ENCODE measurements around the gene IYD.

IYD gene

DNA sequence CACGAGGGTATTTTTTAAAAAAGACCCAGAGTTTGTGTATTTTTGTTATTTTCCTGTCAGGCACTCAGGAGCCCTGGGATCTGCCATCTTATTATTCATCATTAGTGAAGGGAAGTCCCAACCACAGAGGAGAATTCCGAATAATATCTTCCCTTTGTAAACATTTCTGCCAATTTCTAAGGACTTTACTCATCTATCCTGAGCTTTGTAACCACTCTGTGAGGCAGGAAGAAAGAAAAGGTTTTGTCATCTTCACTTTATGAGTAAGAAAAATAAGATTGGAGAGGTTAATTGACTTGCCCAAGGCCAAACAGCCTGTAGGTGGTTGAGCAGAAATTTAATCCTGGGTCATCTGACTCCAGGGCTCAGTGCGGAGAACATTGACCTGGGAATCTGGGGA lies 23.0 kb upstream of the IYD start:
- H2BK5ac ChIP-seq (ENCODE audit: low read length), result no peak overlapping the region
- H3K4ac ChIP-seq (ENCODE audit: low read depth, low read length), result no peak overlapping the region
- no peak for DNase-seq
- WGBS (ENCODE audit: extremely low coverage, insufficient coverage, low lambda C conversion rate), result no CpG with 5 or more reads among the region's 3 CpGs
- H3K36me3 ChIP-seq (ENCODE audit: control insufficient read depth, insufficient read depth, low read length), result no peaks in the 10 kb centered on the region
- no peak overlapping the region for H3K4me2 ChIP-seq (ENCODE audit: low read length)
- no peak overlapping the region for H2AK5ac ChIP-seq (ENCODE audit: low read length)
- no peaks in the 10 kb centered on the region for H3K27me3 ChIP-seq (ENCODE audit: insufficient read depth, low read length, poor library complexity)
- H3K27ac ChIP-seq (ENCODE audit: low read depth, low read length), result no peak overlapping the region
- no peak overlapping the region for H3K23ac ChIP-seq (ENCODE audit: low read length)
- H2BK15ac ChIP-seq (replicated peaks; ENCODE audit: low read depth), result no peak overlapping the region
- no peaks in the 10 kb centered on the region for H3K79me2 ChIP-seq (ENCODE audit: control insufficient read depth, insufficient read depth, low read length)
- no peaks in the 10 kb centered on the region for H3K4me1 ChIP-seq (ENCODE audit: control insufficient read depth, low read depth, low read length)
- H4K5ac ChIP-seq (ENCODE audit: low read length), result no peak overlapping the region
- H3K18ac ChIP-seq (ENCODE audit: low read length), result no peak overlapping the region
- no peaks in the 10 kb centered on the region for H3K79me1 ChIP-seq (ENCODE audit: low read length)
- no peak overlapping the region for H4K8ac ChIP-seq (ENCODE audit: low read depth, low read length)
- H2BK120ac ChIP-seq (ENCODE audit: low read depth, low read length), result no peak overlapping the region
- H3K9ac ChIP-seq (ENCODE audit: low read length), result no peak overlapping the region
- no peak overlapping the region for H3K4me3 ChIP-seq (ENCODE audit: low read length)
- no peak overlapping the region for H3K56ac ChIP-seq (ENCODE audit: low read length)

DNA sequence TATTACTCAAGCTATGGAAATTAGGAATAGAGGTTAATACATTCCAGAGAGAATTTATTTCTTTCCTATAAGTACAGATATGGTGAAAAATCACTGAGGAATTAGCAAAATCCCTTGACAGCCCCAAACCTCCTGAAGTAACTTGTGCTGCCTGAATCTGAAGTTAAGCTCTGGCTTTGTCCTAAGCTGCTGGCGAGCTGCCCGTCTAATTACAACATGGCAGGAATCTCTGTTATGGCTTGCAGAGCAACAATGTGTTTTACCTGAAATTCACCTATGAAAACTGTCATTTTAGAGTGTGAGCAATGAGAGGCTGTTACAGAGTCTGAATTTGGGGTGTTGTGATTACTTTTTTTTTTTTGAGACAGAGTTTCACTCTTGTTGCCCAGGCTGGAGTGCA lies 22.5 kb upstream of the IYD start:
- Histone ChIP-seq H2BK5ac (ENCODE audit: low read length) (no peak overlapping the region), H3K36me3 (ENCODE audit: control insufficient read depth, insufficient read depth, low read length) (no peaks in the 10 kb centered on the region), H3K9ac (ENCODE audit: low read length) (no peak overlapping the region), H3K4me3 (ENCODE audit: low read length) (no peak overlapping the region), H4K8ac (ENCODE audit: low read depth, low read length) (no peak overlapping the region), H3K4me1 (ENCODE audit: control insufficient read depth, low read depth, low read length) (no peaks in the 10 kb centered on the region), H3K27ac (ENCODE audit: low read depth, low read length) (no peak overlapping the region), H3K27me3 (ENCODE audit: insufficient read depth, low read length, poor library complexity) (no peaks in the 10 kb centered on the region), H3K79me1 (ENCODE audit: low read length) (no peaks in the 10 kb centered on the region), H3K56ac (ENCODE audit: low read length) (no peak overlapping the region), H3K18ac (ENCODE audit: low read length) (no peak overlapping the region), H2BK120ac (ENCODE audit: low read depth, low read length) (no peak overlapping the region), H3K4me2 (ENCODE audit: low read length) (no peak overlapping the region), H3K23ac (ENCODE audit: low read length) (no peak overlapping the region), H2AK5ac (ENCODE audit: low read length) (no peak overlapping the region), H3K79me2 (ENCODE audit: control insufficient read depth, insufficient read depth, low read length) (no peaks in the 10 kb centered on the region), H3K4ac (ENCODE audit: low read depth, low read length) (no peak overlapping the region), H4K5ac (ENCODE audit: low read length) (no peak overlapping the region), H2BK15ac (replicated peaks; ENCODE audit: low read depth) (no peak overlapping the region)
- WGBS (ENCODE audit: extremely low coverage, insufficient coverage, low lambda C conversion rate), result no CpG with 5 or more reads among the region's 2 CpGs
- DNase-seq, result no peak

DNA sequence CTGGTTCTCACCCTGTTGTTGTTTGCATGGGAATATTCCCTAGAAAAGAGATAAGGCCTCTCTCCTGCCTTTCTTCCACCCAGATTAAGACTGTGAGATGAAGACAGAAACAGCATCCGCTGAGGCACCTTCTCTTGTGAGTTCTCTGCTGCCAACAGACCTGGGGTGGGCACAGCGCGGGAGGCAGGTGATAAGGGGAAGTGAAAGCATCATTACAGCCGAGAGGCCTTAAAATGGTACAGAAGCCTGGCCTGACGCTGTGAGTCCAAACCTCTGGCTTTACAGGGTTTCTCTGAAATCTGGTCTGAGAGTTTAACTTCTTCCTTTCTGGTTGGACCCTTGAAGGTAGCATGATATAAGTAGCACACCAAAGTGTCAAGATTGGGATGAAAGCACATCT lies 21.0 kb upstream of the IYD start:
- Histone ChIP-seq H3K18ac (ENCODE audit: low read length) (no peak overlapping the region), H2BK15ac (replicated peaks; ENCODE audit: low read depth) (no peak overlapping the region), H3K4me2 (ENCODE audit: low read length) (no peak overlapping the region), H3K79me2 (ENCODE audit: control insufficient read depth, insufficient read depth, low read length) (no peaks in the 10 kb centered on the region), H2BK120ac (ENCODE audit: low read depth, low read length) (no peak overlapping the region), H3K4me1 (ENCODE audit: control insufficient read depth, low read depth, low read length) (no peaks in the 10 kb centered on the region), H4K8ac (ENCODE audit: low read depth, low read length) (no peak overlapping the region), H2AK5ac (ENCODE audit: low read length) (no peak overlapping the region), H3K56ac (ENCODE audit: low read length) (no peak overlapping the region), H3K27me3 (ENCODE audit: insufficient read depth, low read length, poor library complexity) (no peaks in the 10 kb centered on the region), H3K23ac (ENCODE audit: low read length) (no peak overlapping the region), H3K4me3 (ENCODE audit: low read length) (no peak overlapping the region), H4K5ac (ENCODE audit: low read length) (no peak overlapping the region), H3K4ac (ENCODE audit: low read depth, low read length) (no peak overlapping the region), H3K27ac (ENCODE audit: low read depth, low read length) (no peak overlapping the region), H3K79me1 (ENCODE audit: low read length) (no peaks in the 10 kb centered on the region), H3K36me3 (ENCODE audit: control insufficient read depth, insufficient read depth, low read length) (no peaks in the 10 kb centered on the region), H3K9ac (ENCODE audit: low read length) (no peak overlapping the region), H2BK5ac (ENCODE audit: low read length) (no peak overlapping the region)
- DNase-seq, result no peak
- WGBS (ENCODE audit: extremely low coverage, insufficient coverage, low lambda C conversion rate), result no CpG with 5 or more reads among the region's 5 CpGs

DNA sequence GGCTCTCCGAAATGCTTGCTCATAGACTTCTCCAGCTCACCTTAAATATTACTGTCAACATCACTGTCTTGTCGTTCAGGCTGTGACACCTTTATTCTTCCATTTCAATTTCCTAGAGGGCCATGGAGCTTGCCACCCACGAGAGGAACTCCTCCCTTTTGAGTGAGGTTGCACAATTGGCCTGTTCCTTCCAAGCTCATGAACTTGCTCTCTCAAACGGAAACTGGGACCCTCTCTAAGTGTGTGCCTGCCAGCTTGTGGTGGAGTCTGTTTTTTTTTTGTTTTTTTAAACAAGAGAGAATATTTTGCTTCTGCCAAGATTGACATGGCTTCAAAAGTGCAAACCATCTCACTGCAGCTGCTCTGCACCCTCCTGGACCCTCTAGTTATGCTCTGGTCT lies 19.3 kb upstream of the IYD start:
- Histone ChIP-seq H3K4ac (ENCODE audit: low read depth, low read length) (no peak overlapping the region), H3K9ac (ENCODE audit: low read length) (no peak overlapping the region), H3K4me1 (ENCODE audit: control insufficient read depth, low read depth, low read length) (no peaks in the 10 kb centered on the region), H3K4me3 (ENCODE audit: low read length) (no peak overlapping the region), H3K79me2 (ENCODE audit: control insufficient read depth, insufficient read depth, low read length) (no peaks in the 10 kb centered on the region), H2AK5ac (ENCODE audit: low read length) (no peak overlapping the region), H3K23ac (ENCODE audit: low read length) (no peak overlapping the region), H2BK120ac (ENCODE audit: low read depth, low read length) (no peak overlapping the region), H3K27me3 (ENCODE audit: insufficient read depth, low read length, poor library complexity) (no peaks in the 10 kb centered on the region), H4K5ac (ENCODE audit: low read length) (no peak overlapping the region), H3K4me2 (ENCODE audit: low read length) (no peak overlapping the region), H2BK5ac (ENCODE audit: low read length) (no peak overlapping the region), H3K36me3 (ENCODE audit: control insufficient read depth, insufficient read depth, low read length) (no peaks in the 10 kb centered on the region), H3K18ac (ENCODE audit: low read length) (no peak overlapping the region), H4K8ac (ENCODE audit: low read depth, low read length) (no peak overlapping the region), H3K56ac (ENCODE audit: low read length) (no peak overlapping the region), H2BK15ac (replicated peaks; ENCODE audit: low read depth) (no peak overlapping the region), H3K27ac (ENCODE audit: low read depth, low read length) (no peak overlapping the region), H3K79me1 (ENCODE audit: low read length) (no peaks in the 10 kb centered on the region)
- WGBS (ENCODE audit: extremely low coverage, insufficient coverage, low lambda C conversion rate), result no CpG with 5 or more reads among the region's 4 CpGs
- DNase-seq, result no peak

DNA sequence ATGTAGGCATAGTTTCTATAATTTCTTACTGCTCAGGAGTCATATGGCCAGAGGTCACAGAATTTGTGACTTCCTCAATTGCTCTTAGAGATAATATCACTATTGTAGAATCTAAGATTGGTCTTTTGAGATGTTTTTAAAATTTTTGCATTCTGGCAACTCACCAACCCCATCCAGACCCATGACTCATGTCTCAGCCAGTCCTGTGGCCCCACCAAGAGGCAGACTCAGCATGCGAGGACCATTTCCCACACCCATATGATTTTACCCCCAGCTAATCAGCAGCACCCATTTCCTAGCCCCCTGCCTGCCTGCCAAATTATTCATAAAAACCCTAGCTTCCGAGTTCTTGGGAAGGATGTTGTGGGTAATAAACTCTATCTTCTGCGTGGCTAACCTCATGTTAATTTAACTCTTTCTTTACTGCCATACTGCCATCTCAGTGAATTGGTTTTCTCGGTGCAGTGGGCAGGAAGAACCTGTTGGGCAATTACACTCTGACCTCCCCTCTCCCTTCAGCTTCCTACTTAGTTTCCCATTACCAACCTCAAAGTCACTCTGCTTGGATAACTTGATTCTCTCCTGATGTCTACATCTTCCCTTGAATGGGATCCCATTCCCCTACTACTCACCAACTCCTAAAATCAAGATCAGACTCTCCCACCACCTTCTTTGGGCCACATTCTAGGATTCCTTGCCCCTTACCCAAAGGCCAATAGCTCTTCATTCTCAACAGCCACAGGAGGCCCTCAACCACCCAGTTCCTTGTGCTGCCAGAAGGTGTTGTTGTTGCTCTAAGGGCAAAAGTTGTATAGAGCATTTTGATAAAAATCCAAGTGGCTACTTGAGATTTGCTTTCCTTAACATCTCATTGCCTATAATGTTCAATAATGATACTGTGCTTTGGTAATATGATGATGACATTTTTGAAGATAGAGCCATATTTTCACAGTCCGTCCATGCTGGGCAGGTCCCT lies 16.2 kb upstream of the IYD start:
- WGBS (ENCODE audit: extremely low coverage, insufficient coverage, low lambda C conversion rate), result no CpG with 5 or more reads among the region's 5 CpGs
- Histone ChIP-seq H3K4me2 (ENCODE audit: low read length) (no peak overlapping the region), H3K79me2 (ENCODE audit: control insufficient read depth, insufficient read depth, low read length) (no peaks in the 10 kb centered on the region), H4K8ac (ENCODE audit: low read depth, low read length) (no peak overlapping the region), H3K9ac (ENCODE audit: low read length) (no peak overlapping the region), H3K79me1 (ENCODE audit: low read length) (no peaks in the 10 kb centered on the region), H3K27me3 (ENCODE audit: insufficient read depth, low read length, poor library complexity) (no peaks in the 10 kb centered on the region), H3K4me3 (ENCODE audit: low read length) (no peak overlapping the region), H3K56ac (ENCODE audit: low read length) (no peak overlapping the region), H2BK120ac (ENCODE audit: low read depth, low read length) (no peak overlapping the region), H2BK15ac (replicated peaks; ENCODE audit: low read depth) (no peak overlapping the region), H4K5ac (ENCODE audit: low read length) (no peak overlapping the region), H3K27ac (ENCODE audit: low read depth, low read length) (no peak overlapping the region), H3K23ac (ENCODE audit: low read length) (no peak overlapping the region), H3K36me3 (ENCODE audit: control insufficient read depth, insufficient read depth, low read length) (no peaks in the 10 kb centered on the region), H2AK5ac (ENCODE audit: low read length) (no peak overlapping the region), H3K4ac (ENCODE audit: low read depth, low read length) (no peak overlapping the region), H3K18ac (ENCODE audit: low read length) (no peak overlapping the region), H2BK5ac (ENCODE audit: low read length) (no peak overlapping the region), H3K4me1 (ENCODE audit: control insufficient read depth, low read depth, low read length) (no peaks in the 10 kb centered on the region)
- DNase-seq, result no peak

DNA sequence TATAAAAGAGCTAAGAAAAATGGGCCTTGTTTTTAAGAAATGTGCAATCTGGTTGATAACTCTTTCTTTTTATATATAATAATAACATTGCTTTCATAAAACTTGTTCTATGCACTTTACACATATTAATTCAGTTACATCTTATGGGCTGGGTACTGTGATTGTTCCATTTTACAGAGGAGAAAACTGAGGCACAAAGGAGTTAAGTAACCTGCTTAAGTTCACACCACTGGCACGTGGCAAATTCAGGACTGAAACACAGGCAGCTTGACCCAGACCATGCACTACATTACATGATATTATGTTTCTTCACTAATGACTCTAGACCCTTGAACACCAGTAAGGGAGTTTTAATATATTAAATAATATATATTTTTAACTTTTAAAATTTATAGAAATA lies 15.4 kb upstream of the IYD start:
- no peak overlapping the region for H2BK5ac ChIP-seq (ENCODE audit: low read length)
- no peak overlapping the region for H4K5ac ChIP-seq (ENCODE audit: low read length)
- H2BK120ac ChIP-seq (ENCODE audit: low read depth, low read length), result no peak overlapping the region
- no CpG with 5 or more reads among the region's 1 CpG for WGBS (ENCODE audit: extremely low coverage, insufficient coverage, low lambda C conversion rate)
- H3K79me2 ChIP-seq (ENCODE audit: control insufficient read depth, insufficient read depth, low read length), result no peaks in the 10 kb centered on the region
- no peak overlapping the region for H3K27ac ChIP-seq (ENCODE audit: low read depth, low read length)
- no peaks in the 10 kb centered on the region for H3K36me3 ChIP-seq (ENCODE audit: control insufficient read depth, insufficient read depth, low read length)
- no peak overlapping the region for H3K4ac ChIP-seq (ENCODE audit: low read depth, low read length)
- no peak overlapping the region for H2BK15ac ChIP-seq (replicated peaks; ENCODE audit: low read depth)
- H3K4me3 ChIP-seq (ENCODE audit: low read length), result no peak overlapping the region
- no peak overlapping the region for H3K9ac ChIP-seq (ENCODE audit: low read length)
- H3K18ac ChIP-seq (ENCODE audit: low read length), result no peak overlapping the region
- no peak overlapping the region for H3K4me2 ChIP-seq (ENCODE audit: low read length)
- H3K56ac ChIP-seq (ENCODE audit: low read length), result no peak overlapping the region
- H3K4me1 ChIP-seq (ENCODE audit: control insufficient read depth, low read depth, low read length), result no peaks in the 10 kb centered on the region
- no peak overlapping the region for H3K23ac ChIP-seq (ENCODE audit: low read length)
- no peak overlapping the region for H2AK5ac ChIP-seq (ENCODE audit: low read length)
- no peak for DNase-seq
- no peaks in the 10 kb centered on the region for H3K79me1 ChIP-seq (ENCODE audit: low read length)
- H3K27me3 ChIP-seq (ENCODE audit: insufficient read depth, low read length, poor library complexity), result no peaks in the 10 kb centered on the region
- H4K8ac ChIP-seq (ENCODE audit: low read depth, low read length), result no peak overlapping the region

Measured in mesendoderm (in vitro differentiated cells).